Stimulated activated CD8-positive, alpha-beta memory T cell treated with anti-CD3 and anti-CD28 coated beads, Interleukin-12 subunit alpha, Interleukin-12 subunit beta, amount 100 ng/mL, for 4 hours (primary cell): ENCODE data around the gene PRKCA.

Experiments used
- DNase-seq: peaks from one replicate; pipeline ENCODE4 v3.0.0-alpha.2; 2020; ENCODE audit warnings: low read depth

Gene PRKCA

DNA sequence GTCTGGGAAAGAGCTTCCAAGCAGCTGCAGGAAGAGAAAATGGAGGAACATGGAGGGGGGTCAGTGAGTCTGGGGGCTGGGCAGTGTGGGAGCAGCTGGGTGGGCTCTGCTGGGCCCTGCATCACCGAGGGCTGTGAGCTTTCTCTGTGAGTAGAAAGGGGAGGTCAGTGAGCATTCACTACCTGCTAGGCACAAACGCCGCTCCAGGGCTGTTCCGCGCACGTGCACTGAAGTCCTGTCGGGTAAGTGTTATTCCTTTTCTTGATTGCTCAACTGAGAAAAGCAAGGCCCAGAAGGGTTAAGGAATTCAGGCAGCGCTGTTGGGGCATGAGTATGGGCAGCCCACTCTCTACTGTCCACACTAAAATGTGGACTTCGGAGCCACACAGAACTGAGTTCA is 537.2 kb downstream of the PRKCA start:
- DNase-seq, result no peak

DNA sequence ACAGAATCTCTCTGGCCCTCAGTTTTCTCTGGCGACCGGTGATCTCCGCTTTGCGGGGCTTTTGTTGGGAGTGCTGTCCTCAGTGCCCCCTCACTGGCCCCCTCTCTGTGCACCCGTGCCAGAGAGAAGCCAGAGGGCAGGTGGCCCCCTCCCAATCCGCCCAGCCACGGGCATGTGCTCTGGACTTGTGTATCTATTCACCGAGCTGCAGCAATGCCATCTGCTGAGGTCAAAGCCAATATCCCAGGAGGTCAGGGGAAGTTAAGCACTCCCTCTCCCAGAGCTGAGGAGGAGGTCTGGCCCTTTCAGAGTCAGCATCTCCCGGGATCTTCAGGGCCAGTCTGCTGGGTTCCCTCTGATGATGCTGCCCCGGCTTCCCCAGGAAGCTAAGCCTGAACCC is 537.6 kb downstream of the PRKCA start:
- no peak for DNase-seq

DNA sequence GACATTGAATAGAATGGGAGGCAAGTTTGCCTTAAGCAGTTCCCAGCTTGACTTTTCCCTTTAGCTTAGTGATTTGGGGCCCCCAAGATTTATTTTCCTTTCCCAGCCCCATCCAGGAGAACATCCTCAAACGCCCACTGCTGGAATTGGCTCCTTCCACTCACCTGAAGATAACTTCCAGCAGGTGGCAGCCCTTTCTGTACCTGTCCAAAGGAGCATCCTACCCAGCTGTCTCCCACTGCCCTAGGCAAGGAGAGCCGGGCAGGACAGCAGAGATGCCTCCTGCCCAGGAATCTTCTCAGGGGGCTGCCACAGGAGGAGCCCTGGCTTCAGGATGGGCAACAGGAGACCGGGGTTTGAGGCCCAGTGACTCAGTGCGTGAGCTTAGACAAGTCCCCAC is 538.9 kb downstream of the PRKCA start:
- no peak for DNase-seq

- no peak for DNase-seq
Observed at GRCh38 chr17:66841744-66842143, 539.3 kb downstream of the PRKCA start.

GRCh38 chr17:66842505-66842904 is 540.1 kb downstream of the PRKCA start:
- no peak for DNase-seq

DNA sequence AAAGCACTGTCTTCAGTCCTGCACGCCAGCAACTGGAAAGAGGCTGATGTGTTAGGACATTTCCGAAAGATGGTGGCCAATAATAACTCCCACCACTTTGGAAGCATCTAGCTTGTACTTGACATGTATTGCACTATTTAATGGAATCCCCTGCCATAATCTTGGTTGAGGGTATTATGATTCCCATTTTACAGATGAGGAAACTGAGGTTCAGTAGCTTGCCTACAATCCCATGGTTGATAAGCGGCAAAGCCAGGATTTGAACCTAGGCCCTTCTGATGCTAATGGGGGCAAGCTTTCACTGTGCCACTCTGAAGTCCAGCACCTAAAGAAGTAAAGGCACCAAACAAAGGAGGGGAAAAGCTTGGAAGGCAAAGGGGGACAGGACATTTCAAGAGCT is 540.5 kb downstream of the PRKCA start:
- DNase-seq, result no peak

DNA sequence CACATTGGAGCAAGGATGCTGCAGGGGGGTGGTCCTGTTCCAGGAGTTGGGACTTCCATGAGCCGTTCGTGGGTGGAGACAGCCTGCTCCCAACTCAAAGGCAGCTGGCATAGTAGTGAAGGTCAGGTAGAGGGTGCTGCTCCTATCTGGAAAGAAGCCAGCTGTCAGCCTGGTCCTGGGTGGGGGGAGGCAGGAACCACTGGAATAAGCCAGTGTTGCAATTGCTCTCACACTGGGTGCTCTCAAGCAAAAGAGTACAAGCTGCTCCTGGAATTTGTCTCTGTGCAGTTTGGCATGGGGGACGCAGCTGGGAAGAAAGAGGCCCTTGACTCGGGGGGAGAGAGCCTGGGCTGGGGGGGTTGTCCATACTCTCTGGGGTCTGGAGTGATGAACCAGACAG is 541.2 kb downstream of the PRKCA start:
- no peak for DNase-seq

DNA sequence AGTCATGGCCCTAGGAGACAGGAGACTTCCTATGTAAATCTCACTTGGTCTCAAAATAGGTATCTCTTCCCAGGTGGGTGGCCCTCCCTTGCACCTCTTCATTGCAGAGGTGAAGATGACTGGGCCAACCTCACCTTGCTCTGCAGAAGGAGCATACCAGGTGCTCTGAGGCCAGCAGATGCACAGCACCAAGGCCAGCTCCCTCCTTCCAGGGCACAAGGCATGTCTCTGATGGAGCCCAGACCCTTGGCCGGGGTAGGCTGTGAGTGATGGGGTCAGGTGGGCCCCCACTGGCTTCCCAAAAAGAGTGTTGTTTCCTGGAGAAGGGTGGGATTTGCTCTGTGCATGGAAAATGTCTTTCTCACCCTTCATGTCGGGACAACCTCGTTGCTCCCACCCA is 545.3 kb downstream of the PRKCA start:
- DNase-seq, result no peak

DNA sequence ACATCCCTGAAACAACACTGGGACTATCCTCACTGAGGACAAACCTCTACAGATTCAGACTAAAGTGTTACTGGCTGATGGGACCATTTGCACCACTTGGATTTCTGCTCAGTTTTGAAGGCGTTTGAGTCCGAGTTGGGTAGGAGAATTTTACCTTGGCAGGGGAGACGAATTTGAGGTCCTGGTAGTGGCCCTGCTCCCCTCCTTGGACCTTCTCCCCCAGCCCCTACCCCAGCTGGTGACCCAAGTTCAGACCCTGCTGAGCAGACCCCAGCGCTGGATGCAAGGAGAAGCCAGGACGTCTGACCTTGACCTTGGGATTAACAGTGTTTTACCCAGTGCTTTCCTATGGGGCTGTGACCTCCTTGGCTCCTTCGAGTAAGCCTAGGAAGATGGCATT is 546.1 kb downstream of the PRKCA start:
- no peak for DNase-seq

- no peak for DNase-seq
Observed at GRCh38 chr17:66849032-66849655, 546.7 kb downstream of the PRKCA start.

GRCh38 chr17:66849851-66850580 is 547.6 kb downstream of the PRKCA start:
- no peak for DNase-seq

DNA sequence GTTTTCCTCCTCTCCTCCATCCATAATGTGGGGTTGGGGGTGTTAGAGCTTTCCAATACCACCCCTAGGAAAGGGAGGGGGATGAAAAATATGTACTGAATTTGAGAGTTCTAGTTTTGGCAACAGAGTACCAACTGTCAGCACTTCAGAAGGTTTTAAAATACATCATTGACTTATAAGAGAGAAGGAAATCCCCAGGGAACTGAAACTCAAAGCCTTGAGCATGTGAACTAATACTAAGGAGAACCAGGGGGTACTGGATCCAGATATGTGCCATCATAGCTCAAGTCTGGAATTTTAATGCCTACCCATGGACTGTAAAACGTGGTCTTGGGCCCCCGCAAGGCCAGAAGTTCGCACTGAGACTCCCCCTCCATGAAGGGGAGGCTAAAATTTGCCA is 548.3 kb downstream of the PRKCA start:
- no peak for DNase-seq

- no peak for DNase-seq
Observed at GRCh38 chr17:66855204-66855603, 552.8 kb downstream of the PRKCA start.

- no peak for DNase-seq
Observed at GRCh38 chr17:66858226-66859083, 556.0 kb downstream of the PRKCA start.

DNA sequence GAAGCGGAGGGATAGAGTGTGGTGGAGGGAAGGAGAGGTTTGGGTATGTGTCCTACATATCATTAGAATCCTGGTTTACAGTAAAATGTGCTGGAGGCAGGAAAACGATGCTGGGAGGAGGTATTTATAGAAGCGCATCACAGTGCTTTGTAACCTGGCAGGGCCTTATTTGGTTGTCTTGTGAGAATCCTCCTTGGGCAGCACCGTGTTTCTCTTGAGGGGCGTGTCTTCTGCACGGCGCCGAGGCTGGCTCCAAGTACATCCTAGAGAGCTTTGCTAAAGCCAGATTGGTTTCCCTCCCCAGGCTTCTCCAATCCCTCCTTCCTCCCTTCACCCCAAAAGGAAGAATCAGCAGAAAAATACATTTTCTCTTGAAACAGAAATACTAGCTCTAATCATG is 556.9 kb downstream of the PRKCA start:
- no peak for DNase-seq

DNA sequence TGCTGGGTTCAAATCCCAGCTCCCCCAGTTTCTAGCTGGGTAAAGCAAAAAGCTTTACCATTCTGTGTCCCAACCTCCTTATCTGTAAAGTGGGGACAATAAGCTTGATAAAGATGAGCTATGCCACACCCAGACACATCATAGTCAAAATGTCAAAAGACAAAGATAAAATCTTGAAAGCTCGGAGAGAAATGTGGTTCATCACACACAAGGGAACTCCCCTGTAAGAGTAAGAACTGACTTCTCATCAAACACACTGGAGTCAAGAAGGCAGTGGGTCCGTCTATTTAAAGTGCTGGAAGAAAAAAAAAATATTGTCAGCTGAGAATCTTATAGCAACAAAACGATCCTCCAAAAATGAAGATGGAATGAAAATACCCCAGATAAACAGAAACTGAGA is 557.8 kb downstream of the PRKCA start:
- DNase-seq, result no peak
